Activated CD8-positive, alpha-beta T cell treated with anti-CD3 and anti-CD28 coated beads, Interleukin-2, amount 10 ng/mL, durations not matched to agents 7 days and 5 days (primary cell): ENCODE data around the gene CPNE5. TPM values are rescaled to one million over a fixed set of nuclear protein-coding genes. Genes with fewer than 3 reads are reported as not detected.

Source experiments
- ATAC-seq: fragments of 150-1000 bp; cut with Tn5 transposase; one replicate; pipeline ENCODE4 v1.10.0; 2021; ENCODE audit warnings: moderate library complexity
- CTCF ChIA-PET: fragments of 350-600 bp; sonication (Branson Sonifier 250); formaldehyde crosslinking; loops from one replicate; lab custom pipeline; 2021; ENCODE audit warnings: antibody characterized with exemption; lab: Charles Lee
- POLR2A ChIA-PET: fragments of 350-600 bp; sonication (Branson Sonifier 250); formaldehyde crosslinking; loops from one replicate; lab custom pipeline; 2021; ENCODE audit warnings: antibody characterized with exemption; lab: Charles Lee
- DNase-seq: peaks from one replicate; pipeline ENCODE4 v3.0.0-alpha.2; 2020
- H3K27ac Mint-ChIP-seq: one replicate; pipeline ENCODE4 v1.8.0; 2021; ENCODE audit warnings: mild to moderate bottlenecking, mixed read lengths
- H3K27me3 Mint-ChIP-seq: one replicate; pipeline ENCODE4 v1.8.0; 2021; ENCODE audit warnings: low read depth, mixed read lengths
- H3K36me3 Mint-ChIP-seq: one replicate; pipeline ENCODE4 v1.8.0; 2021; ENCODE audit warnings: low read depth, mixed read lengths
- H3K4me1 Mint-ChIP-seq: one replicate; pipeline ENCODE4 v1.8.0; 2021; ENCODE audit warnings: low read depth, mixed read lengths
- H3K4me3 Mint-ChIP-seq: one replicate; pipeline ENCODE4 v1.8.0; 2021; ENCODE audit warnings: mild to moderate bottlenecking, mixed read lengths
- H3K9me3 Mint-ChIP-seq: one replicate; pipeline ENCODE4 v1.8.0; 2022; ENCODE audit warnings: mixed read lengths; ENCODE audit not compliant: insufficient read depth
- total RNA-seq, 2 experiments: library from RNA; stranded (reverse); gene quantifications; one replicate each; pipeline ENCODE4 v1.2.3, GENCODE V29; 2021

CPNE5 gene
- total RNA-seq, 2 experiments from 2014 or later = 1.4 to 1.7 TPM

DNA sequence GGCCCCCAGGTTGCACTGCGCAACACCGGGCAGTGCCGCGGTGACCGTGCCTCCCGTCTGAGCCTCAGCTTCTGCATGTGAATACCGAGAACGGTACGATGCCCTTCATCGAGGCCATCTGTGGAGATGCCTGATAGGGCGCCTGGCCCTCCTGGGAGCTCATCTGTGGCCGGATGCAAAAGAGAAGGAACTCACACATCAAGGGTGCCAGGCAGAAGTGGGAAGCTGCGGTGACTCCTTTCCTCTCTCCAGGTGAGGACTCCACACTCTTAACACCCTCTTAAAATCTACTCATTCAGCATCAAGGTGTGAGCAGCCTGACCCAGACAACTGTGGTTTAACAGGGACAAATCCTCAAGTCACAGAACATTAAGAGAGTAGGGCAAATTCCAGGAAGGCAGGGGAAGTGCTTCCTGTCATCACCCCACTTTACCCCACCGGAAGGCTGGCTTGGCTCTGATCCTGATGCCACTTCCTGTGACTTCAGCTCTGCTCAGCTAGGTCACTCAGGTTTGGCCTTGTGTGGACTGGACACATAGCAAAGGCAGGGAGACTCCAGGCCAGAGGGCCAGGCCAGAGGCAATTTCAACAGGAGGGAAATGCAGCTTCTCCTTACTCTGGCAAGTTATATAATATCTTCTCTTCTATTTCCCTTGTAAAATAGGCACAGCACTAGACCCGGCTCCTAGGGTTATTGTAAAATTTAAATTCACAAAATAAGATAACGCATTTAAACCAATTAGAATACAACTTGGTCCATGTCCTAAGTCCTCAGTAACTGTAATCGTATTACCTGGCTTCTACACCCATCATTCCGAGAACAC lies 69.4 kb downstream of the CPNE5 start:
- H3K27ac Mint-ChIP-seq = peak overlapping the region; percentile 90
- ATAC-seq = peak; percentile 41
- H3K36me3 Mint-ChIP-seq = no peaks in the 10 kb centered on the region
- peak; percentile 66 for DNase-seq
- POLR2A ChIA-PET = interaction anchor here (0.5 to 2.3 kb wide), 6 partner anchors 36 to 401 kb away, joined by 3 to 6 read pairs (median 4); no protein-coding TSS in a partner anchor
- CTCF ChIA-PET = interaction anchor here (1.0 to 12.5 kb wide), 11 partner anchors 13 to 443 kb away, joined by 3 to 375 read pairs (median 12); partner anchors contain the start of gene PPIL1
- H3K9me3 Mint-ChIP-seq = no peaks in the 10 kb centered on the region
- peak overlapping the region; percentile 56 for H3K4me3 Mint-ChIP-seq
- H3K4me1 Mint-ChIP-seq = peaks cover 72% of the 10 kb centered on the region
- H3K27me3 Mint-ChIP-seq = no peaks in the 10 kb centered on the region

- no peaks in the 10 kb centered on the region for H3K27me3 Mint-ChIP-seq
- peaks cover 72% of the 10 kb centered on the region for H3K4me1 Mint-ChIP-seq
- ATAC-seq (peak; percentile 13), DNase-seq (no peak)
- H3K27ac Mint-ChIP-seq = peak overlapping the region; percentile 90
- no peaks in the 10 kb centered on the region for H3K36me3 Mint-ChIP-seq
- peak overlapping the region; percentile 56 for H3K4me3 Mint-ChIP-seq
- ChIA-PET CTCF (interaction anchor here (0.7 to 12.5 kb wide), 12 partner anchors 13 to 443 kb away, joined by 3 to 375 read pairs (median 10); partner anchors contain the start of gene PPIL1), POLR2A (interaction anchor here (0.7 to 2.3 kb wide), 5 partner anchors 36 to 402 kb away, joined by 3 to 6 read pairs (median 4); no protein-coding TSS in a partner anchor)
- no peaks in the 10 kb centered on the region for H3K9me3 Mint-ChIP-seq
These were observed 70.0 kb downstream of the CPNE5 start for GRCh38 chr6:36769183-36769675.

GRCh38 chr6:36766399-36766945 lies 72.8 kb downstream of the CPNE5 start:
- Mint-ChIP-seq H3K4me1 (peaks cover 55% of the 10 kb centered on the region), H3K27me3 (no peaks in the 10 kb centered on the region), H3K9me3 (no peaks in the 10 kb centered on the region), H3K4me3 (no peak overlapping the region), H3K36me3 (no peaks in the 10 kb centered on the region), H3K27ac (peak overlapping the region; percentile 14)
- no peak for ATAC-seq
- CTCF ChIA-PET = interaction anchor here (0.6 to 12.5 kb wide), 36 partner anchors 10 to 728 kb away, joined by 3 to 375 read pairs (median 5); partner anchors contain the start of genes C6orf89, CDKN1A and PPIL1
- POLR2A ChIA-PET = interaction anchor here (0.7 to 1.6 kb wide), 3 partner anchors 83 to 253 kb away, joined by 3 to 6 read pairs (median 4); no protein-coding TSS in a partner anchor
- no peak for DNase-seq

DNA sequence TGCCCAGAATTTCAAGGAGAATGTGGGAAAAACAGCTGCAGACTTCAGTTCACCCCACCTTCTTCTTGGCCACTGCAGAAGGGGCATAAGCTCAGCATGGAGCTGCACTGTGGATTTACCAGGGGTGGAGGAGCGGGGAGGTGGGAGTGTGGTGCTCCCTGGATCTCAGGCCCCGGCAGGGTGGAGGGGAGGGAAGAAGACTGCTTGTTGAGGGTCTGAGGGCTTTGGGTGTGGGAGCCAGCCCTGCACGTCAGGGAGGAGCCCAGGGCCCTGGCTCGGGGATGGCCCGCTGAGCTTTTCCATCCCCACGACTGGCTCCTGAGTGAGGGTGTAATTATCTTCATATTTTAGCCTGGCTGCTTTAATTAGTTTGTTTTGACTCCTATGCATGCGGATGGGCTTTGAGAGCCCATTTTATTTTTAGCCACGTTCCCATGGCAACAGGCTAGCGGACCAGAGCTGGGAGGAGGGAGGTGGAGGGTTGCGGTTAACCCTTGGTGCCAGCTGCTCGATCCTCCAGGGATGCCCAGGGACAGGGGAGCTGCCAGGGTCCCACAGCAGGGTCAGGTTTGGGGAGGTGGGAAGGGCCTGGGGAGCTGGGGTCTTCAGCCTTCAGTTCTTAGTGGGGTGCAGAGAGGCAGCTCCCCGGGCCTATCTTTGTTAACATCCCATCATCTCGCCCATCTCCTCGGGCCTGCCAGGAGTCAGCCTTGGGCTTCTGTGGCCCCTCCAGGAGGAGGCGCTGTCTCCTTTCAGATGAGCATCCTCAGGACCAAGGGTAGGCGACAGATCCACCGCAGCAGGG lies 73.4 kb downstream of the CPNE5 start:
- CTCF ChIA-PET = interaction anchor here (0.6 to 12.5 kb wide), 41 partner anchors 10 to 729 kb away, joined by 3 to 375 read pairs (median 5); partner anchors contain the start of genes C6orf89, CDKN1A, FGD2 and PPIL1
- H3K27ac Mint-ChIP-seq = peak overlapping the region; percentile 14
- ATAC-seq (peak; percentile 90), DNase-seq (peak; percentile 90)
- peaks cover 49% of the 10 kb centered on the region for H3K4me1 Mint-ChIP-seq
- no peaks in the 10 kb centered on the region for H3K9me3 Mint-ChIP-seq
- no peak overlapping the region for H3K4me3 Mint-ChIP-seq
- no peaks in the 10 kb centered on the region for H3K27me3 Mint-ChIP-seq
- H3K36me3 Mint-ChIP-seq = no peaks in the 10 kb centered on the region
- POLR2A ChIA-PET = interaction anchor here (0.5 to 1.6 kb wide), 3 partner anchors 10 to 252 kb away, joined by 3 to 6 read pairs (median 3); no protein-coding TSS in a partner anchor

GRCh38 chr6:36765190-36765589 lies 74.1 kb downstream of the CPNE5 start:
- Mint-ChIP-seq H3K4me1 (peaks cover 43% of the 10 kb centered on the region), H3K36me3 (no peaks in the 10 kb centered on the region), H3K4me3 (no peak overlapping the region), H3K27ac (no peak overlapping the region), H3K9me3 (no peaks in the 10 kb centered on the region), H3K27me3 (peaks cover 2% of the 10 kb centered on the region)
- ChIA-PET POLR2A (interaction anchor here (0.5 kb wide), 1 partner anchor 10 kb away, joined by 3 read pairs; no protein-coding TSS in a partner anchor), CTCF (interaction anchor here (0.8 to 12.5 kb wide), 25 partner anchors 10 to 493 kb away, joined by 3 to 375 read pairs (median 6); partner anchors contain the start of genes C6orf89, FGD2, PPIL1 and TMEM217)
- no peak for DNase-seq
- ATAC-seq = no peak

- DNase-seq = no peak
- H3K4me3 Mint-ChIP-seq = no peak overlapping the region
- no peaks in the 10 kb centered on the region for H3K9me3 Mint-ChIP-seq
- ATAC-seq = no peak
- H3K27me3 Mint-ChIP-seq = peaks cover 2% of the 10 kb centered on the region
- no peaks in the 10 kb centered on the region for H3K36me3 Mint-ChIP-seq
- ChIA-PET CTCF (interaction anchor here (1.5 to 11.4 kb wide), 5 partner anchors 20 to 217 kb away, joined by 3 to 128 read pairs (median 58); no protein-coding TSS in a partner anchor), POLR2A (no interaction called here)
- peaks cover 30% of the 10 kb centered on the region for H3K4me1 Mint-ChIP-seq
- no peak overlapping the region for H3K27ac Mint-ChIP-seq
These were observed 77.1 kb downstream of the CPNE5 start for GRCh38 chr6:36762123-36762522.

GRCh38 chr6:36760685-36761435 lies 78.4 kb downstream of the CPNE5 start:
- Mint-ChIP-seq H3K36me3 (no peaks in the 10 kb centered on the region), H3K27ac (no peak overlapping the region), H3K27me3 (peaks cover 2% of the 10 kb centered on the region), H3K4me1 (peaks cover 32% of the 10 kb centered on the region), H3K4me3 (no peak overlapping the region), H3K9me3 (no peaks in the 10 kb centered on the region)
- ChIA-PET POLR2A (interaction anchor here (0.6 kb wide), 1 partner anchor 1101 kb away, joined by 4 read pairs; no protein-coding TSS in a partner anchor), CTCF (interaction anchor here (1.1 to 11.9 kb wide), 11 partner anchors 9 to 449 kb away, joined by 3 to 158 read pairs (median 20); no protein-coding TSS in a partner anchor)
- ATAC-seq (no peak), DNase-seq (no peak)

- Mint-ChIP-seq H3K4me1 (peaks cover 44% of the 10 kb centered on the region), H3K9me3 (no peaks in the 10 kb centered on the region), H3K36me3 (peaks cover 2% of the 10 kb centered on the region), H3K27me3 (peaks cover 2% of the 10 kb centered on the region), H3K27ac (no peak overlapping the region), H3K4me3 (no peak overlapping the region)
- ATAC-seq (peak; percentile 75), DNase-seq (peak; percentile 85)
- CTCF ChIA-PET = interaction anchor here (0.6 to 11.9 kb wide), 49 partner anchors 9 to 457 kb away, joined by 3 to 158 read pairs (median 5); partner anchors contain the start of genes C6orf89, CDKN1A, PPIL1 and RAB44
- POLR2A ChIA-PET = interaction anchor here (0.7 to 1.2 kb wide), 3 partner anchors 126 to 153 kb away, joined by 3 to 4 read pairs (median 4); partner anchors contain the start of gene C6orf89
These were observed 80.0 kb downstream of the CPNE5 start for GRCh38 chr6:36759148-36759759.

DNA sequence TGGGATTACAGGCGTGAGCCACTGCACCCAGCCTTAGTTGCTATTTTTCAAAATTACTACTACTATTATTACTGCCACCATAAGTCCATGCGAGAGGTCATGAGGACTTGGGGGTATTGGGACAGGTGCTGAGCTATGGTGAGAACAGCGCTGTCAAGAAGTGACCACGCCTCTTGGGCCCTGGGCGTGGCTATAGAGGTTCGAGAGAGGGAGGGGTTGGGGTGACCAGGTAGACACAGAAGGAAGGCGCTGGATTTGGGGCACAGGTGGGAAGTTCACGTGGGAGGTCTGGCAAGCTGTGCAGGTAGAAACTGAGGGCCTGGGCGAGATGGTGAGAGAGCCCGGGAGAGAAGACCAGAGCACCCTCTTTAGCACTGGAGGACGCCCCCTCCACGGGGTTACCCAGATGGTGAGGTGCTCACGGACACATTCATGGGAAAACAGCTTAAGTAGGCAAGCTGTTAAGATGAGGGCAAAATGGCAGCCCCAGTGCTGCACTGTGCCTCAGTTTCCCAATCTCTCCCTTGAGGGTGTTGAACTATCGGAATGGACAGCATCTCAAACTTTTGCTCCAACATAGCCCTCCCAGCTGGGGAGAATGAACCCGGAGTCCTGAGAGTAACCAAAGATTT lies 80.6 kb downstream of the CPNE5 start:
- POLR2A ChIA-PET = interaction anchor here (0.7 to 1.2 kb wide), 3 partner anchors 31 to 127 kb away, joined by 3 to 4 read pairs (median 3); partner anchors contain the start of gene C6orf89
- H3K36me3 Mint-ChIP-seq = peaks cover 2% of the 10 kb centered on the region
- H3K4me1 Mint-ChIP-seq = peaks cover 50% of the 10 kb centered on the region
- CTCF ChIA-PET = interaction anchor here (0.6 to 11.9 kb wide), 41 partner anchors 8 to 453 kb away, joined by 3 to 158 read pairs (median 6); partner anchors contain the start of genes CDKN1A, PPIL1 and RAB44
- H3K27me3 Mint-ChIP-seq = peaks cover 2% of the 10 kb centered on the region
- no peak overlapping the region for H3K27ac Mint-ChIP-seq
- H3K9me3 Mint-ChIP-seq = no peaks in the 10 kb centered on the region
- ATAC-seq (no peak), DNase-seq (no peak)
- no peak overlapping the region for H3K4me3 Mint-ChIP-seq
